IMR-90 (cell line): ENCODE data around the gene ANKRD16. TPM values are rescaled to one million over a fixed set of nuclear protein-coding genes. Genes with fewer than 3 reads are reported as not detected.
"Not testable (repeated sequence)": the region's sequence is repeated elsewhere in the genome, so short reads cannot be mapped to it uniquely, and the experiment has no call there.

Source experiments
- ATAC-seq: fragments of 200-7000 bp; cut with Tn5 transposase; 2 replicates; pipeline ENCODE4 v1.9.1; 2020; ENCODE audit warnings: low read depth, mild to moderate bottlenecking, moderate library complexity
- BruUV-seq: library from RNA; stranded (reverse); fragments of 400-500 nt; replicated peaks from 2 replicates; lab custom pipeline; 2021; lab: Mats Ljungman, UMichigan
- CTCF ChIA-PET: fragments of 300-600 bp; formaldehyde crosslinking; extraction: SDS; loops from one replicate; lab custom pipeline; 2021; ENCODE audit warnings: antibody characterized with exemption; lab: Yijun Ruan, JAX
- POLR2A ChIA-PET: fragments of 300-600 bp; sonication (Branson Sonifier 250); formaldehyde crosslinking; loops from one replicate; lab custom pipeline; 2022; ENCODE audit warnings: antibody characterized with exemption; ENCODE audit not compliant: unreplicated experiment; lab: Charles Lee
- DNase-seq: peaks from one replicate; pipeline ENCODE4 v3.0.0; 2013
- H2AFZ ChIP-seq: replicated peaks from 2 replicates; pipeline ENCODE3; 2013; ENCODE audit warnings: low read length, mild to moderate bottlenecking; ENCODE audit not compliant: poor library complexity
- H2AK5ac ChIP-seq: 2 replicates; pipeline ENCODE4 v1.6.1; 2013; ENCODE audit warnings: low read depth, low read length, inconsistent platforms
- H2AK9ac ChIP-seq: replicated peaks from 2 replicates; pipeline ENCODE3; 2013; ENCODE audit warnings: mild to moderate bottlenecking, low read depth, low read length, moderate library complexity; ENCODE audit not compliant: poor library complexity
- H2BK120ac ChIP-seq: 2 replicates; pipeline ENCODE4 v1.6.1; 2013; ENCODE audit warnings: low read depth, low read length, inconsistent platforms
- H2BK15ac ChIP-seq: 3 replicates; pipeline ENCODE4 v1.6.1; 2013; ENCODE audit warnings: low read depth, low read length, inconsistent platforms
- H2BK20ac ChIP-seq: 2 replicates; pipeline ENCODE4 v1.6.1; 2013; ENCODE audit warnings: low read depth, mild to moderate bottlenecking, inconsistent platforms, low read length, moderate library complexity
- H2BK5ac ChIP-seq: 2 replicates; pipeline ENCODE4 v1.6.1; 2013; ENCODE audit warnings: mild to moderate bottlenecking, low read depth, low read length, inconsistent platforms; ENCODE audit not compliant: poor library complexity, severe bottlenecking
- H3K14ac ChIP-seq: replicated peaks from 2 replicates; pipeline ENCODE4 v1.6.1; 2013; ENCODE audit warnings: low read depth, low read length, inconsistent platforms
- H3K18ac ChIP-seq: 2 replicates; pipeline ENCODE4 v1.6.1; 2013; ENCODE audit warnings: low read depth, low read length, control low read depth
- H3K23ac ChIP-seq: 2 replicates; pipeline ENCODE4 v1.6.1; 2013; ENCODE audit warnings: low read depth, low read length, inconsistent platforms
- H3K27ac ChIP-seq: 2 replicates; pipeline ENCODE4 v1.5.1; 2013; ENCODE audit warnings: mild to moderate bottlenecking, control low read depth, low read length; ENCODE audit not compliant: insufficient read depth
- H3K27me3 ChIP-seq: 2 replicates; pipeline ENCODE4 v1.6.1; 2013; ENCODE audit warnings: low read length; ENCODE audit not compliant: control insufficient read depth, insufficient read depth
- H3K36me3 ChIP-seq: 2 replicates; pipeline ENCODE4 v1.6.1; 2013; ENCODE audit warnings: low read length, mixed read lengths; ENCODE audit not compliant: control insufficient read depth, insufficient read depth
- H3K4ac ChIP-seq: 2 replicates; pipeline ENCODE4 v1.6.1; 2013; ENCODE audit warnings: low read depth, low read length, inconsistent platforms
- H3K4me1 ChIP-seq: 2 replicates; pipeline ENCODE4 v1.6.1; 2013; ENCODE audit warnings: low read length, mixed read lengths; ENCODE audit not compliant: control insufficient read depth, insufficient read depth
- H3K4me2 ChIP-seq: 2 replicates; pipeline ENCODE4 v1.6.1; 2013; ENCODE audit warnings: low read depth, mild to moderate bottlenecking, control low read depth, low read length, moderate library complexity
- H3K4me3 ChIP-seq: 2 replicates; pipeline ENCODE4 v1.5.1; 2013; ENCODE audit warnings: low read depth, mild to moderate bottlenecking, control low read depth, low read length, moderate library complexity; ENCODE audit not compliant: insufficient read depth
- H3K56ac ChIP-seq: 2 replicates; pipeline ENCODE4 v1.6.1; 2013; ENCODE audit warnings: low read length, inconsistent platforms; ENCODE audit not compliant: insufficient read depth; ENCODE audit errors: extremely low read depth
- H3K79me1 ChIP-seq, 2 experiments: 2 replicates each; pipeline ENCODE4 v1.6.1; 2013; ENCODE audit warnings: low read length in 2 of 2, inconsistent platforms in 1 of 2, low read depth in 1 of 2
- H3K9ac ChIP-seq: 2 replicates; pipeline ENCODE4 v1.6.1; 2013; ENCODE audit warnings: low read depth, low read length, control low read depth
- H3K9me1 ChIP-seq: 2 replicates; pipeline ENCODE4 v1.6.1; 2013; ENCODE audit warnings: low read length, inconsistent platforms; ENCODE audit not compliant: insufficient read depth
- H3K9me3 ChIP-seq: 2 replicates; pipeline ENCODE4 v1.6.1; 2013; ENCODE audit warnings: low read length; ENCODE audit not compliant: control insufficient read depth, insufficient read depth
- H4K20me1 ChIP-seq: 2 replicates; pipeline ENCODE4 v1.6.1; 2013; ENCODE audit warnings: low read length, inconsistent platforms; ENCODE audit not compliant: insufficient read depth
- H4K5ac ChIP-seq: 2 replicates; pipeline ENCODE4 v1.6.1; 2013; ENCODE audit warnings: mild to moderate bottlenecking, low read depth, low read length, control low read depth
- H4K8ac ChIP-seq, 2 experiments: 2 replicates each; pipeline ENCODE4 v1.6.1; 2013; ENCODE audit warnings: low read depth in 2 of 2, low read length in 2 of 2, control low read depth in 1 of 2, inconsistent platforms in 1 of 2
- H4K91ac ChIP-seq: 2 replicates; pipeline ENCODE4 v1.6.1; 2013; ENCODE audit warnings: low read depth, low read length, inconsistent platforms; ENCODE audit not compliant: insufficient read depth
- WGBS, 2 experiments: methylation state at CpG; one replicate each; pipeline versions ENCODE4 v1.1.5 to v1.1.7; 2013; ENCODE audit warnings: missing lambda C conversion rate in 2 of 2; ENCODE audit not compliant: insufficient read length in 1 of 2; ENCODE audit errors: extremely low coverage in 2 of 2; 5-methylcytosine and 5-hydroxymethylcytosine counted together
- dilution Hi-C: fragments of 300-500 bp; cut with HindIII; formaldehyde crosslinking; loops from one replicate; pipeline ENCODE4 v1.14.3; 2018; ENCODE audit warnings: low sequenced_read_pairs; ENCODE audit not compliant: unreplicated experiment
- in situ Hi-C: fragments of 300-500 bp; cut with MboI; formaldehyde crosslinking; loops from 3 replicates; pipeline ENCODE4 v1.14.3; 2019; ENCODE audit warnings: low sequenced_read_pairs, inconsistent platforms, mixed read lengths
- intact Hi-C: fragments of 100-400 bp; cut with micrococcal nuclease; formaldehyde crosslinking; loops from 2 replicates; pipeline ENCODE4 v1.10.0; 2022
- polyA plus RNA-seq, 3 experiments: library from polyadenylated mRNA; depleted of rRNA; stranded (reverse); fragments of >200 nt; gene quantifications; 2 replicates each; pipeline ENCODE4 v1.2.3, GENCODE V29; 2012; ENCODE audit warnings: low replicate concordance in 1 of 3
- total RNA-seq: library from RNA; depleted of rRNA; stranded (reverse); fragments of >200 nt; gene quantifications from 2 replicates; pipeline ENCODE4 v1.2.3, GENCODE V29; 2012

ANKRD16 gene
- total and polyA plus RNA-seq, 2 of the 4 experiments (the other 2 are of a cell fraction), result 5.1 to 5.7 TPM

GRCh38 chr10:5826511-5826910 is 63.2 kb downstream of the ANKRD16 start:
- H4K5ac ChIP-seq, H3K9me1 ChIP-seq, H3K18ac ChIP-seq, H3K23ac ChIP-seq, BruUV-seq, H3K27ac ChIP-seq, H3K4ac ChIP-seq, H3K79me1 ChIP-seq, H3K14ac ChIP-seq, H2BK15ac ChIP-seq, H3K4me2 ChIP-seq, H3K27me3 ChIP-seq, H4K8ac ChIP-seq, H4K20me1 ChIP-seq, H4K91ac ChIP-seq, H3K4me1 ChIP-seq, H2BK5ac ChIP-seq, H3K4me3 ChIP-seq, POLR2A ChIA-PET, H3K56ac ChIP-seq, H2AK9ac ChIP-seq, H2AFZ ChIP-seq, H3K9ac ChIP-seq, DNase-seq, intact Hi-C loops, ATAC-seq, H2AK5ac ChIP-seq, H3K36me3 ChIP-seq, dilution Hi-C loops, H2BK120ac ChIP-seq, H3K9me3 ChIP-seq, CTCF ChIA-PET, H2BK20ac ChIP-seq: not testable (repeated sequence)
- WGBS, 2 experiments, result 100% methylated on average over 1 of the region's 6 CpGs; no CpG with 5 or more reads in 1 of the 2 experiments
- in situ Hi-C loops, result loop anchor here (5.0 kb wide), 1 partner anchor 36 kb away; no protein-coding TSS in a partner anchor
